Epithelial cell of esophagus (primary cell): Measurements from ENCODE around the gene CIDEB.

Experiments used
- DNase-seq: peaks from one replicate; pipeline ENCODE4 v3.0.0; 2010; ENCODE audit warnings: low read depth
- H3K4me3 ChIP-seq: 2 replicates; pipeline ENCODE4 v1.5.1; 2011; ENCODE audit warnings: mild to moderate bottlenecking, low read length, control low read depth
- TF ChIP-seq, protein P1 (sequence below): IDR thresholded peaks from 2 replicates; pipeline ENCODE4 v1.5.1; 2011; ENCODE audit warnings: low read depth, mild to moderate bottlenecking, low read length, control low read depth, inconsistent platforms; ENCODE audit not compliant: insufficient read depth; ENCODE audit errors: missing control alignments

The CIDEB gene

GRCh38 chr14:24262821-24263733, 44.7 kb downstream of the CIDEB start, which contains the start of gene TGM1:
Gene TGM1, minus strand, starts transcription at chr14:24263177. Its CDS starts 825 bp downstream, at chr14:24262352.
- peak within 1 kb of the TSS; percentile 55 for H3K4me3 ChIP-seq
- DNase-seq = peak; percentile 41

GRCh38 chr14:24261969-24262327, 45.8 kb downstream of the CIDEB start:
- H3K4me3 ChIP-seq = peak overlapping the region; percentile 55
- TF ChIP-seq, protein P1, sequence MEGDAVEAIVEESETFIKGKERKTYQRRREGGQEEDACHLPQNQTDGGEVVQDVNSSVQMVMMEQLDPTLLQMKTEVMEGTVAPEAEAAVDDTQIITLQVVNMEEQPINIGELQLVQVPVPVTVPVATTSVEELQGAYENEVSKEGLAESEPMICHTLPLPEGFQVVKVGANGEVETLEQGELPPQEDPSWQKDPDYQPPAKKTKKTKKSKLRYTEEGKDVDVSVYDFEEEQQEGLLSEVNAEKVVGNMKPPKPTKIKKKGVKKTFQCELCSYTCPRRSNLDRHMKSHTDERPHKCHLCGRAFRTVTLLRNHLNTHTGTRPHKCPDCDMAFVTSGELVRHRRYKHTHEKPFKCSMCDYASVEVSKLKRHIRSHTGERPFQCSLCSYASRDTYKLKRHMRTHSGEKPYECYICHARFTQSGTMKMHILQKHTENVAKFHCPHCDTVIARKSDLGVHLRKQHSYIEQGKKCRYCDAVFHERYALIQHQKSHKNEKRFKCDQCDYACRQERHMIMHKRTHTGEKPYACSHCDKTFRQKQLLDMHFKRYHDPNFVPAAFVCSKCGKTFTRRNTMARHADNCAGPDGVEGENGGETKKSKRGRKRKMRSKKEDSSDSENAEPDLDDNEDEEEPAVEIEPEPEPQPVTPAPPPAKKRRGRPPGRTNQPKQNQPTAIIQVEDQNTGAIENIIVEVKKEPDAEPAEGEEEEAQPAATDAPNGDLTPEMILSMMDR = no peak
- DNase-seq = no peak

More at GRCh38 chr14:24262821-24263733, 44.7 kb downstream of the CIDEB start, which contains the start of gene TGM1:
- TF ChIP-seq, protein P1 = no peak

- DNase-seq = no peak
- H3K4me3 ChIP-seq = peak overlapping the region; percentile 55
- TF ChIP-seq, protein P1 = no peak
Observed at GRCh38 chr14:24261256-24261968, 46.4 kb downstream of the CIDEB start.

DNA sequence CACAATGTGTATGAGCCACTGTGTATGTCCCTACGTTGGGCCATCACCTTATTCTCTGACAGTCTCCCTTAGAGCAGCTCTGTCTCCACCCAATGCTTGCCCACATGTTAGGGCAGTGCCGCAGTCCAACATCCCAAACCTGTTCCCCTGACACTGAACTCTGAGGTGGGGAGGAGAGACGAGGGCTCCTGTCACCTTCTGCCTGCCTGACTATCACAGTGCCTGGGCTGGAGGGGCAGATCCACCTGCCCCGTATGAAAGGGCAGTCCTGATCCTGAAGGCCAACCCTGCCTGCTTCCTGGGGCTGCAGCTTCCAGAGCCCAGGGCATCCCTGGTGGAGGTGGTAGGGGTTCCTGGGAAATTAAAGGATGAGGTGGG, 47.0 kb downstream of the CIDEB start:
- no peak for DNase-seq
- peak overlapping the region; percentile 55 for H3K4me3 ChIP-seq
- TF ChIP-seq, protein P1 = no peak

- TF ChIP-seq, protein P1 = no peak
- peak overlapping the region; percentile 55 for H3K4me3 ChIP-seq
- no peak for DNase-seq
Observed at GRCh38 chr14:24260026-24260779, 47.6 kb downstream of the CIDEB start.

DNA sequence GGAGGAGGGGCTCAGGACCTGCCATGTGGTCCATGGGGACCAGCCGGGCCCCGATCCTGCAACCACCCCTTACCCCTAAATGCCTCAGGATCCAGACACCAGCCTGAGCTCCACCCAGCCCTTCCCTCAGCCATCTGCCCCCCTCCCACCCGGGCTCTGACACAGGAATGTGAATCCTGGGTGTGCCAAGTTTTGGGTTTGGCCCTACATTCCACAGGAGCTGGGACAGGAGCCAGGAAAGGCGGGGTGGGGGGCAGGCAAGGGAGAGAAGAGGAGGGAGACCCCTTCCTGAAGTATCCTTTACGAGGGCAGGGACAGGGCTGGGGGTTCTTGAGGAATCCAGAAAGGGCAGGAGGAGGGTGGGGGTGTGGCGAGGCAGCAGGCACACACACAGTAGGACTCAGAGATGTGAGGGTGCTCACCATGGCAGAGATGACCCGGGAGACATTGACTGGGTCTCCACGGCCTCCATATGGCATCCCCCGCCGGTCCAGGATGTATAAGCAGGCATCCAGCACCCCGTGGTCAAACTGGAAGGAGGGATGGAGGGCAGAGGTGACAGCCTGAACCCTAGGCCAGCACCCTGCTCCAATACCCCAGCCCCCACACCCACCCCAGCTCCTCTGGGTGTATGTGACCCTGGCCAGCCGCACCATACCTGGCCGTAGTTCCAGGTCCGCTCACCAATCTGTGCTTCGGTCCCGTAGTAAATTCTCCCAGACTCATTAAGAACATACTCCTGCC, 48.3 kb downstream of the CIDEB start:
- TF ChIP-seq, protein P1 = no peak
- peak overlapping the region; percentile 55 for H3K4me3 ChIP-seq
- DNase-seq = peak; percentile 46
